ENCODE results near the gene SKAP1.

The SKAP1 gene

GRCh38 chr17:48161127-48161905 lies 268.7 kb downstream of the SKAP1 start:
- DNase-seq = no peak

DNA sequence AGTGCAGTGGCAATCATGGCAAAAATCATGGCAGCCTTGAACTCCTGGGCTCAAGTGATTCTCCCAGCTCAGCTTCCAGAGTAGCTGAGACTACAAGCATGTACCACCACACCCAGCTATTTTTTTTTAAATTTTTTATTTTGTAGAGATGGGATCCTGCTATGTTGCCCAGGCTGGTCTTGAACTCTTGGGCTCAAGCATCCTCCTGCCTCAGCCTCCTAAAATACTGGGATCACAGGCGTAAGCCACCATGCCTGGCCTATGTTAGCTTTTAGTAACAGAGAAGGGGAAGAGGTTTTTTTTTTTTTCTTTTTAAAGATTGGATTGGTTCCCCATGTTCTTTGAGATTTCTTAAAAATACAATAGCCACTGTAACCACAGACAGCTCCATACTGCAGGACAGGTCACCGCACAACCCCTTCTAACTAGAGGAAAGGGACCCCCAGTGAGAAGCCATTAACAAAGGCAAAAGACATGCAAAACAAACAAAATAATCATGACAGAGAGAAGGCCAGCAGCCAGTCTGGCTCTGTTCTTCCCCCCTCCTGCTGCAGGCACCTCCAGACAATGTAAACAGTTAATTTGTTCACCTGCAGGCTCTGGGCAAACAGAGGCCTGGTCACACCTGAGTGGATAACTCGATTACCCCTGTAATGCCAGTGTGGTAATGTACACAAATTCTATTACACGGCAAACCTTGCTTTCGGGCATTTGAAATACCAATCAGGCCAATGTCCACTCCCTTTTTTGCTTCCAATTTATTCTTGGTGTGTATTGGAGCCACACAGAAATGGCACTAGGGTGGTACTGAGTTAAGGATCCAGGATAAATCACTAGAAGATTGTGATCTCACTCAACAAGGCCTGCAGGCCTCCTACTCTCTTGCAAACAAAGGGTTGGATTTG lies 269.6 kb downstream of the SKAP1 start:
- no peak for DNase-seq

DNA sequence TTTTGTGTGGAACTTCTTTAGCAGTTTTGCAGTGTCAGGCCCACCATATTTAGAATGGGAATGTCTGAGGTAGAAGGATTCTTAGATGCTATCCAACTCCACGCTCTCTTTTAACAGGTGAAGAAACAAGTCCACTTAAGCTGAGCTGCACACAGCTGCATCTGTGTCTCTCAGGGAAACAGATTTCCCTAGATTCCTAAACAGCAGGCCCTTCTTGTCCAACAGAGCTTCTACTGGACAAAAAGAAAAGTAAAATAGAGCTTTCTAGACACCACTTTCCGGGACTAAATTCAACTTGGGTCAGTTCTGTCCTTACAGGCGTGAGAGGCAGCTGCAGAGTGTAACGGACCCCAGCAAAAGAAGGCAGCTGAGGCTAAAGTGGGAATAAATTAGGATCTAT lies 270.8 kb downstream of the SKAP1 start:
- DNase-seq = no peak

- DNase-seq = no peak
Measured at GRCh38 chr17:48155889-48156611, 274.0 kb downstream of the SKAP1 start.

GRCh38 chr17:48153691-48154358 lies 276.2 kb downstream of the SKAP1 start:
- peak; percentile 25 for DNase-seq

- no peak for DNase-seq
Measured at GRCh38 chr17:48152289-48152688, 277.7 kb downstream of the SKAP1 start.

- no peak for DNase-seq
Measured at GRCh38 chr17:48151220-48151619, 278.8 kb downstream of the SKAP1 start.

GRCh38 chr17:48150597-48151001 lies 279.4 kb downstream of the SKAP1 start:
- no peak for DNase-seq

- DNase-seq = no peak
Measured at GRCh38 chr17:48149787-48150463, 280.1 kb downstream of the SKAP1 start.

- no peak for DNase-seq
Measured at GRCh38 chr17:48148854-48149786, 280.9 kb downstream of the SKAP1 start.

DNA sequence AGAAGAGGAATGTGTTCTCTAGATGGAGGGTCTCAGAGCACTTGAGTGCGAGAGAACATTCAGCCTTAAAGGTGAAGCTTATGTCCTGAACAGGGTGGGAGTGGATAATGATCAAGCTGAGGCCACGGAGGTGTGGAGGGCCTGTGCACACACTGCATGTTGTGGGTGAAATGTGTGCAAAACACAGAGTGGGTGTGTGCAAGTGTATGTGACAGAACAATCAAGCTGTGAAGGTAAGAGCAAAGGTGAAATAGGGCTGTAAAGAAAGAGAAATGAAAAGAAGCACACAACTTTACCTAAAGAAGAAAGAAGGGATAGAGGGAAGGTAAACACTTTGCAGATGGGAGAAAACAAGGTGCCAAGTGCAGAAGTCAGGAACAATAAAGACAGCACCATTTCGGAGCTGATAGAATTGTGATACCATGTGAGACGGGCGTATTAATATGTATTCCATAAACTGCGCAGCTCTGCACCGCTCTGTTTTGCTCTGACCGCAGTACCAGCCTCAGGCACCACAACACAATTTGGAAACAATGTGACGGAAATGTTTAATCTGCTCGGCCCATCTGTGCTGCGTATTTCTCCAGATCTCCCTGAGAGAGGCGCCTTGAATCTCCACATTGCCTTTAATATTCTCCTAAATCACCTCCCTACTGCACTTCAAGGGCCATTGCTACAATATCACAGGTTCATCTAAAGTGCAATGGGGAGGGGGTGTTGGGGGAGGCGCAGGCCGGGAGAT lies 281.8 kb downstream of the SKAP1 start:
- DNase-seq = no peak

DNA sequence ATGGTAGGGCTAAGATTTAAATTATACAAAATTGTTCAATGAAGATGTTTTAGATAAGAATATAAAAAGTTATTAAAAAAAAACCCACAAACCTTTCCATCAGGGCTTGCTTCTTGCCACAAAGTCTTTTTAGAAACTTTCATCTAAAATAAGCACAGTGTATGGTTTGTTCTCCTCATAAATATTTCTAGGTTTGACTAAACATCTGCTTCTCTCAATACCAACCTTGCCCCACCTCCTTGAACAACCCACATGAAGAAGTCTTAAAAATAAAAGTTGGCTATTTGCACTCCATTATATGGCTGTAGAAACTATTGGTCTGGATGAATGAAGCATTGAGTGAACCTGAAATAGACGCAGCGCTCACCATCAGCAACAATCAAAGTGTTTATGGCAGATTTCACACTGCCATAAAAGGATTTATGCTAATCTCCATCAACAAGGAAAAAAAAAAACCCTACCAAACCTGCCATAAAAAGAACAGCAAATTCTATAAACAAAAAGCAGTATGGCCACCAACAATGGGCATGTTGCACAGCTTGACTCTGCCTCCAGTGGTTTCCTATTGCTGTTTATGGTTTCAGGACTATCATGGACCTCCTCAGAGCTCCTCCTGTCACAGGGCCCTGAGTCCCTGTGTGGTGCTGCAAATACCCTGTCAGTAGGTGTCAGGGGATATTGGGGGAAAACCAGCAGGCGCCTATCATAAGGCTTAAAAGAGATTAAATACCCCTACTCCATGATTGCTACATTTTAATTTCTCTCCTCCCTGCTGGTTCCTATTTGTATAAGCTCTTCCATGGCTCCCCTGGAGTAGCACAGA lies 284.8 kb downstream of the SKAP1 start:
- DNase-seq = no peak

DNA sequence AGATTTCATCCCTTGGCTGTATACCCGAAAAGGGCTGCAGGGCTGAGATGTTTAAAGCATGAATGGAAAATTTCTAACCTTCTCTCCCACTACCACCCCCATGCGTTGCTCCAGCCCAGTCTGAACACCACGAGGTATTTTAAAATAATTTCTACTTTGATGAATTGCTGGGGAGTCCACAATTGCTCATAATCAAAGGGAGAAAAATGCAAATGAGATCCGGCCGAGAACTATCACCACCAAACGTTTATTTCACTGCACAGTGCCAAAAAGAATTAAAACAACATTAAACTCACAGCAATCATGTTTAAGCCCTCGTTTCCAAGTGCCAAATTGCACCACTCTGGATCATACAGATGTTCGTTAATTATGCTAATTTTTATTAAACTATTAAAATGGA lies 285.8 kb downstream of the SKAP1 start:
- DNase-seq = no peak

DNA sequence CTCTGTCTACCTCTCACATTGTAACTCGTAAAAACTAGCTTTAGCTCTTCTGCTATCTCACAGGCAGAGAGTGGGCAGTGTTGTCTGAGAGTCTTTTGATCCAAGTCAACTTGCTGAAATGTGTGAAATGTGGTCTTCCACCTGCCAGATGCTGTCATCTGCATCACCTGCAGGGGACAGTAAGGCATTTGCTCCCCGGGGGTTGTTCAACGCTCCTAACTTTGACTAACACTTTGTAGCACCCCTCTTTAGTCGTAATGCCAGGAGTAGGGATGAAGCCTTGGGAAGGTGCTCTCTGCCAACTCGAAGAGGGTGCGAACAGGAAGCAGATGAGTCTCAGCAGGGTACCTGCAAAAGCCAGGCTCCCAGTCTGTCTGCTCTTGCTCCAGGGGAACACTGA lies 286.4 kb downstream of the SKAP1 start:
- no peak for DNase-seq

DNA sequence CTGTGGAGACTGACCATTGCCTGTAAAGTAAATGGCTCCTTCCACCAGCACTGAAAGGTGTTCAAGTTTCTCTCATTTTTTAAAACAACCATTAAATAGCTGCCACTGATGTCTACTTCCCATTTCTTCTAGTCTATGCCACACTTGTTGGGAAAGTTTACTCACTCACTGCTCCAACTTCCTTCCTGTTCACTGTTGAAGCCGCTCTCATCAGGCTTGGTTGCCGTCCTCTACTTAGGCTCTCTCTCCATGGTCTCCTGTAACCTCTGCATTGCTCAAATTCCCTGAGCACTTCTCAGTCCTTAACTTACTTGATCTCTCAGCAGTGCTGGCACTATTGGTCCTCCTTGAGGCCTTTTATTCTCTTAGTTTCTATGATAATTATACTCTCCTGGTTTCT lies 290.1 kb downstream of the SKAP1 start:
- DNase-seq = no peak

GRCh38 chr17:48137656-48138055 lies 292.4 kb downstream of the SKAP1 start:
- no peak for DNase-seq

DNA sequence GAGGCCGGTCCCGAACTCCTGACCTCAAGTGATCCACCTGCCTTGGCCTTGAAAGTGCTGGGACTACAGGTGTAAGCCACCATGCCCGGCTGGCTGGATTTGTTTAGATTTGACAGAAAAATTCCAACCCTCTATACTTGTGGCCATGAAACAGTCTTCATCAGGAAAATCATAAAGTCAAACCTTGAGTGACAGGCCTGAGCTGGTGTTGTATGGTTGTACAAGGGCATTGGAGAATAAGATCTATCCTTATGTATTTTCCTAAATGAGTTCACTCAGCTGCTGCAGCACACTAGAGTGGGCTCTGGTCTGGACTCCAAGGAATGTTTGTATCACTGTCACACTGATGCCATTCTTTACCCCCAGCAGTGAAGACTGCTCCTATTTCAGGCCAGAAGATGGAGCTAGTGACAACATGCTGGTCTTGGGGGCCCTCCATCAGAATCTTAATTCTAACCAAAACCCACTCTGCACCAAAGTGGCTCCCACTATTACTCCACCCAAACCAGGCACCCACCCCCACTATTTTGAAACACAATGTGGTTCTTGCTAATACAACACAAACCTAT lies 295.0 kb downstream of the SKAP1 start:
- no peak for DNase-seq

DNA sequence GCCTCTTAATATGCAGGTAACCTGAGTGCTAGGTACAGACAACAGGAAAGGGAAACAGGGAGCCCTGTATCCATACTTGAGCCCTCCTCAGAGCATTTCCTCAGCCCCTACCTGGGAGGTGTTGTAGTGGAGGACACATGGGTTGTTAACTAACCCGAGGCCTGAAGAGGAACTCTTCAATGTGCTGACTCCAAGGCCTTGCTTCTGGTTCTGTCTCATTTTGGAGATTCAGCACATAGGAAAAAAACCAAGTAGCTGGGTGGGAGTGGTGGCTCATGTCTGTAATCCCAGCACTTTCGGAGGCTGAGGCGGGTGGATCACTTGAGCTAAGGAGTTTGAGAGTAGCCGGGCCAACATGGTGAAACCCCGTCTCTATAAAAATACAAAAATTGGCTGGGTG lies 297.6 kb downstream of the SKAP1 start:
- no peak for DNase-seq

GRCh38 chr17:48131216-48131824 lies 298.7 kb downstream of the SKAP1 start:
- peak; percentile 62 for DNase-seq
